Ectodermal cell (in vitro differentiated cells): ENCODE measurements around the gene GPLD1.
A peak's percentile ranks its signal among the peaks of the same experiment; 100 is the strongest.

ENCODE experiments used
- H3K27ac ChIP-seq: 2 replicates; pipeline ENCODE4 v1.7.0; 2013; ENCODE audit warnings: mild to moderate bottlenecking, low read depth, low read length; ENCODE audit not compliant: insufficient read depth, poor library complexity, severe bottlenecking
- H3K27me3 ChIP-seq: 2 replicates; pipeline ENCODE4 v1.7.0; 2013; ENCODE audit warnings: mild to moderate bottlenecking, low read length; ENCODE audit not compliant: insufficient read depth, control insufficient read depth, poor library complexity, severe bottlenecking
- H3K36me3 ChIP-seq: one replicate; pipeline ENCODE4 v1.7.0; 2013; ENCODE audit warnings: low read length; ENCODE audit not compliant: control insufficient read depth, insufficient read depth
- H3K4me1 ChIP-seq: one replicate; pipeline ENCODE4 v1.7.0; 2013; ENCODE audit warnings: low read length; ENCODE audit not compliant: control insufficient read depth, insufficient read depth
- H3K4me3 ChIP-seq: 2 replicates; pipeline ENCODE4 v1.7.0; 2013; ENCODE audit warnings: low read depth, low read length, control low read depth; ENCODE audit not compliant: insufficient read depth
- H3K9me3 ChIP-seq: 2 replicates; pipeline ENCODE4 v1.7.0; 2013; ENCODE audit warnings: mild to moderate bottlenecking, low read length, moderate library complexity; ENCODE audit not compliant: control insufficient read depth
- WGBS, 2 experiments: methylation state at CpG; one replicate each; pipeline ENCODE4 v1.1.7; 2013; ENCODE audit warnings: missing lambda C conversion rate in 2 of 2; 5-methylcytosine and 5-hydroxymethylcytosine counted together

GPLD1 gene

GRCh38 chr6:24501374-24501773, 12.0 kb upstream of the GPLD1 start:
- no peaks in the 10 kb centered on the region for H3K36me3 ChIP-seq
- H3K27me3 ChIP-seq, result peaks cover 2% of the 10 kb centered on the region
- H3K4me3 ChIP-seq, result no peak overlapping the region
- no peaks in the 10 kb centered on the region for H3K9me3 ChIP-seq
- WGBS, 2 experiments, result 92 to 95% methylated on average over 2 of the region's 2 CpGs
- no peaks in the 10 kb centered on the region for H3K4me1 ChIP-seq
- H3K27ac ChIP-seq, result no peak overlapping the region

DNA sequence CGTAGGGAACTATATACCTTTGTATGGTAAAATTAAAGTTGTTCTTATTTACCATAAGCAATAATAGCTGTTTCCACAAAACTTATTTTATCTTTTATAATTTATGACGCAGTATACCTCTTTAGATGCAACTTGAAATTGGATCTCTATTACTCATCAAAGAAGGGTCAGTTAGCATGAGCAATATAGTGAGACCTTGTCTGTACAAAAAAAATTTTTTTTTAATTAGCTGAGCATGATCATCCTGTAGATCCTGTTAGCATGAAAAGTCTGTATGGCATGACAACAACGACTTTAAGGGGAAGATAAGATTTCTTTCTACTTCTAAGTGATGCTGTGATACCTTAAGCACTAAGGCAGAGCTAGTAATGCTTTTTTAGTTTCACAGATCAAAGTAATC, 11.3 kb upstream of the GPLD1 start:
- H3K4me1 ChIP-seq, result no peaks in the 10 kb centered on the region
- H3K36me3 ChIP-seq, result no peaks in the 10 kb centered on the region
- H3K27me3 ChIP-seq, result peaks cover 9% of the 10 kb centered on the region
- 97 to 100% methylated on average over 2 of the region's 3 CpGs for WGBS, 2 experiments
- no peaks in the 10 kb centered on the region for H3K9me3 ChIP-seq
- no peak overlapping the region for H3K4me3 ChIP-seq
- no peak overlapping the region for H3K27ac ChIP-seq

DNA sequence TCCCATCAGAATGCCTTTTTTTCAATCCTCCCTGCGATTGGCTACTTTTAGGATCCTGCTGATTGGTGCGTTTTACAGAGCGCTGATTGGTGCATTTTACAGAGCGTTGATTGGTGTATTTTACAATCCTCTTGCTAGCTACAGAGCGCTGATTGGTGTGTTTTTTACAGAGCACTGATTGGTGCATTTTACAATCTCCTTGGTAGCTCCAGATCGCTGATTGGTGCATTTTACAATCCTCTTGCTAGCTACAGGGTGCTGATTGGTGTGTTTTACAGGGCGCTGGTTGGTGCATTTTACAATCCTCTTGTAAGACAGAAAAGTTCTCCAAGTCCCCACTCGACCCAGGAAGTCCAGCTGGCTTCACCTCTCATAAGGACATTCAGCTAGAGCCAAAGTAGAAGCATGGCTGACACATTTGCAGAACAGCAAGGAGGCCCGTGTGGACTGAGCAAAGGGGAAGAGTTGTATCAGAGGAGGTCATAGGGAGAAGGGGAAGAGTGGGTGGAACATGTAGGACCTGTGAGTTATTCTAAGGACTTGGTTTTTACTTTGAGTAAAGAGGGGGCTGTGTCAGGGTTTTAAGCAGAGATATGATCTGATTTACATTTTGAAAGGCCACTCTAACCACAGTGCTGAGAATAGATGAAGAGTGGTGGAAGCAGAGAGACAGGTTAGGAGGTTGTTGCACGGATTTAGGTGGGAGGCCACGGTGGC, 8.0 kb upstream of the GPLD1 start:
- whole genome bisulfite sequencing, 2 experiments, result 91% methylated on average over 11 of the region's 11 CpGs
- Histone ChIP-seq H3K4me3 (no peak overlapping the region), H3K9me3 (no peaks in the 10 kb centered on the region), H3K4me1 (no peaks in the 10 kb centered on the region), H3K36me3 (no peaks in the 10 kb centered on the region), H3K27ac (no peak overlapping the region), H3K27me3 (peaks cover 32% of the 10 kb centered on the region)

DNA sequence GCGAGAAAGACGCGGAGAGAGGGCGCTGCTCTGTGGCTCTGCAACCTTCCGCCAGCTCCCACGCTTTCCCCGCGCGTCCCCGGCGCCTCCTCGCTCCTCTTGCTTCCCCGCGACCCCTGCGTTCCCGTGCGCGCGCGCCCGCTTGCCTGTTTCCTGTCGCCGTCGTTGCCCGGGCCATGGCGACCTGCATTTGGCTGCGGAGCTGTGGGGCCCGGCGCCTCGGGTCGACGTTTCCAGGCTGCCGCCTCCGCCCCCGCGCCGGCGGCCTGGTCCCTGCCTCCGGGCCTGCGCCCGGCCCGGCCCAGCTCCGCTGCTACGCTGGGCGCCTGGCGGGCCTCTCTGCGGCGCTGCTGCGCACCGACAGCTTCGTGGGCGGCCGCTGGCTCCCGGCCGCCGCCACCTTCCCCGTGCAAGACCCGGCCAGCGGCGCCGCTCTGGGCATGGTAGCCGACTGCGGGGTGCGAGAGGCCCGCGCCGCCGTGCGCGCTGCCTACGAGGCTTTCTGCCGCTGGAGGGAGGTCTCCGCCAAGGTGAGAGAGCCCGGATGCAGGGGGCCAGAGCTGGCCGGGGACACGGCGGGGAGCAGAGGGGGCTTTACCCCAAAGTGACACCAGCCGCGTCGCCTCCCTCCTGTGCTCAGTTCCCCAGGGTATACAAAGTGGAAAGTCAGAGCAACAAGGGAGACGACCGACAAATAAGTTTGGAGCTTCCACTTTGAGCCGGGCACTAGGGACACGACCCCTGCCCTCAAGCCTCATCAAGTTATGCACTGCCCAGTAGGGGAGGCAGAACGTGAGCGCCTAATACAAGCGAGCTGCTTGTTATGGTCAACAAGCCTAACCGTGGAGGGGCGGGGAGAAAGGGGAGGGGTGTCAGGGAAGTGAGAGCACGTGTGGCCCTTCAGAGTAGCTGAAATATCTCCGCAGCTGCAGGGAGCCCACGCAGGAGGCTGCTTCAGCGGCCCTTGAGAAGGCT, 5.7 kb upstream of the GPLD1 start, which contains the start of gene ALDH5A1:
TSS of gene ALDH5A1 (plus strand) at position 149 of the 975 bp plus-strand sequence. CDS start at position 177, 28 bp downstream.
- Histone ChIP-seq H3K9me3 (no peaks in the 10 kb centered on the region), H3K27ac (no peak within 1 kb of the TSS), H3K27me3 (peaks cover 32% of the 10 kb centered on the region), H3K36me3 (no peaks in the 10 kb centered on the region), H3K4me1 (no peaks in the 10 kb centered on the region), H3K4me3 (peak within 1 kb of the TSS; percentile 56)
- 1% methylated on average over 93 of the region's 93 CpGs for WGBS, 2 experiments

DNA sequence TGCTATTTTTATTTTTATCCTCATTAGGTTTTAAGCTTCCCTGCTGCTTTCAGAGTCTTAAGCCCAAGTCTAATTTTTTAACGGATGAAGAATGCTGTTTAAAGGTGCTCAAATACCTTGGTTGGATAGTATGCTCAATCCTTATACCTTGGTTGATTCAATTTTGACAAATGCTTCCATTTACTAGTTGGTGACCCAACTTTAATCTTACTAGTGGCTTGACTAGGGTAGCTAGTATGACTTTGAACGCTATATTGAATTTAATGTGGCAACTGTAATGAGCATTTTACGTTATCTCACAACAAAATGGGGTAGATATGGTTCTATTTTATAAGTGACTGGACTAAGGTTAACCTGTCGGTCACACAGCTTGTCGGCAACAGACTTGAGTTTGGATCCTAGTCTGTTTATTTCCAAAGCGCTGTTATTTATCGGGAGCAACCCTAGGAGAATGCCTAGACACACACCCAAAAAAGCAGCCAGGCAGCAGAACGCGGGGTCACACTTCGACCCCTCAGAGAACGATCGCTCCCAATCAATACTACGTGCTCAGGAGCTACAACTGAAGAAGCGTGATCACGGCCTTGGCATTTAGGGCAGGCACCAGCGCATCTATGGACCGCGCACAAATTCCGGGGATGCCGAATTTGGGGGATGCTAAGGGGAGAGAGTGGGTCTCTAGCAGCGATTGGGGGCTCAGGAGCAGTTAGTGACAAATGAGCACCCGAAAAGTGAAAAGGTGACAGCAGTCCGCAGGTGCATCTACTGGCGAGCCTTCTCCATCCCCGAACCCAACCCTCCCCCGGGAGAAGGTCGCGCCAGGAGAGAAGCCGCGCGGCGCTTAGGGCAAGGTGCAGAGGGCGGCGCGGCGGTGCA, 4.8 kb upstream of the GPLD1 start:
- WGBS, 2 experiments, result 31 to 34% methylated on average over 36 of the region's 36 CpGs
- H3K27ac ChIP-seq, result no peak overlapping the region

GRCh38 chr6:24492475-24492874, 3.1 kb upstream of the GPLD1 start:
- Histone ChIP-seq H3K4me1 (no peaks in the 10 kb centered on the region), H3K27ac (no peak overlapping the region), H3K9me3 (no peaks in the 10 kb centered on the region), H3K27me3 (peaks cover 32% of the 10 kb centered on the region), H3K36me3 (no peaks in the 10 kb centered on the region), H3K4me3 (no peak overlapping the region)
- WGBS, 2 experiments, result 69 to 74% methylated on average over 3 of the region's 3 CpGs

More for the DNA sequence above, 4.8 kb upstream of the GPLD1 start:
- Histone ChIP-seq H3K36me3 (no peaks in the 10 kb centered on the region), H3K27me3 (peaks cover 32% of the 10 kb centered on the region), H3K4me1 (no peaks in the 10 kb centered on the region), H3K9me3 (no peaks in the 10 kb centered on the region), H3K4me3 (peak overlapping the region; percentile 56)

DNA sequence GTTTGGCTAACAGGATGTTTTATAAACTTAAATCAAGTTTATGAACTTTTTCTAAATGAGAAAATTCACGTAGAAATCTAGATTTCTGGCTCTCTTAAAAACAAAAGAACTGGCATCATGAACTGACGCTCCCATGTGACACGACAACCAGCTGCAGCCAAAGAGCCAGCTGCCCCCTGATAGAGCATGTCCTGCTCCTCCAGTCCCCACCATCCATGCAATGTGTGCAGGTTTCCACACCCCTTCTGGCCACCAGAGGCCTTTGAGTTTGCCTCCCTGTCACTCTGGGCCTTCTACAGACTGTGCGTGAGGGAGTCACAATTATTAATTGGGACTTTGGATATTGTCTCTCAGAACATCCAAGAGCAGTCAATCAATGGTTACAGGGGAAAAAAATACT, 1.6 kb upstream of the GPLD1 start:
- no peak overlapping the region for H3K4me3 ChIP-seq
- H3K27me3 ChIP-seq, result peaks cover 26% of the 10 kb centered on the region
- 81 to 85% methylated on average over 4 of the region's 4 CpGs for WGBS, 2 experiments
- H3K27ac ChIP-seq, result no peak overlapping the region
- H3K9me3 ChIP-seq, result no peaks in the 10 kb centered on the region
- H3K36me3 ChIP-seq, result no peaks in the 10 kb centered on the region
- no peaks in the 10 kb centered on the region for H3K4me1 ChIP-seq

DNA sequence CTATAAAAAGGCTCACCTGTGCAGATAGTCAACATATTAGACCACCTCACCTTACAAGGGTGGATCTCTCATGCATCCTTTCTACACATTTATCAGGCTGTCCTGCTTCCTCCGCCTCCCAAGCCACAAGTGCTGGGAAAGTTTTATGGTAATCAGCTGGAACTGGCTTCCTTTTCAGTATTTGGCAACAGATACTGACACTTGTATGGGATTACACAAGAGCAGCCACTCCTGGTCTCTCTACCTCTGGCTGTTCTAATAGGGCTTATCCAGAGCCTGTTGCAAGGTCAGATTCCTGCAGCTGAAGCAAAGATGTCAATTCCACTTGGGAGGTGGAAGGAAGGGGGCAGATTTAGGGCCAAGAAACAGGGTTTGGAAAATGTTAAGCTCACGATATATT, 503 bp upstream of the GPLD1 start:
- Histone ChIP-seq H3K27me3 (peaks cover 15% of the 10 kb centered on the region), H3K27ac (no peak overlapping the region), H3K4me1 (no peaks in the 10 kb centered on the region), H3K4me3 (no peak overlapping the region), H3K36me3 (no peaks in the 10 kb centered on the region), H3K9me3 (no peaks in the 10 kb centered on the region)
- WGBS, 2 experiments, result 90 to 98% methylated on average over 1 to 2 of the region's 2 CpGs

- Histone ChIP-seq H3K4me1 (no peaks in the 10 kb centered on the region), H3K27ac (no peak overlapping the region), H3K4me3 (no peak overlapping the region), H3K36me3 (no peaks in the 10 kb centered on the region), H3K9me3 (no peaks in the 10 kb centered on the region), H3K27me3 (no peaks in the 10 kb centered on the region)
- WGBS, 2 experiments, result 97 to 100% methylated on average over 3 to 4 of the region's 4 CpGs
Observed at GRCh38 chr6:24486065-24486464, 3.3 kb downstream of the GPLD1 start.
